ENCODE data around the gene LNX1.
"Not testable (repeated sequence)": the region's sequence is repeated elsewhere in the genome, so short reads cannot be mapped to it uniquely, and the experiment has no call there.

LNX1 gene

GRCh38 chr4:53490965-53491622 is 100.2 kb downstream of the LNX1 start:
- DNase-seq, result no peak

GRCh38 chr4:53490161-53490956 is 100.9 kb downstream of the LNX1 start:
- DNase-seq, result no peak

DNA sequence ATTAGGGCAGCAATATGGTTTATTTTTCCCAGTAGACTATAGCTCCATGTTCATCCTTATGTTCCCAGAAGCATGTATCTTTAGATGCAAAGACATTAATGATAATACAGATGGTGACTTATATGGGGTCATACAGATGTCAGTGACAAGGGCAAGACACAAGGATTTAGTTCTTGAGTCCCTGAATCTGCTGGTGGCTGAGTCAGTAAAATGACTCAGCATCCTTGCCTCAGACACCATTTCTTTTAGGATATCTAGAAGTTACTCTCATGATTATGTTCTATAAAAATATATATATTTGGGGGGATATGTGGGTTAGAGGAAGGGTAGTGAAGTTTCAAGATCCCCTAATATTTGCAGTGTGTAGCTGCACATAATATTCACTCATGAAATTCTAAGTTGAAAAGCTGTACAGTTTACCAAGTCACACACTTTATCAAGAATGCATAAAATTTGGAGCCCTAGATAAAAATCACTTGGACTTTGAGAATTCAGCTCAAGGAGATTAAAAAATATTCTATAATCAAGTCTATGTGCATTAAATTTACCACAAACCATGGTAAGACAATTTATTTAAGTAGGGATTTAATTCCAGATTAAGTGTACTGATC is 101.9 kb downstream of the LNX1 start:
- no peak for DNase-seq

DNA sequence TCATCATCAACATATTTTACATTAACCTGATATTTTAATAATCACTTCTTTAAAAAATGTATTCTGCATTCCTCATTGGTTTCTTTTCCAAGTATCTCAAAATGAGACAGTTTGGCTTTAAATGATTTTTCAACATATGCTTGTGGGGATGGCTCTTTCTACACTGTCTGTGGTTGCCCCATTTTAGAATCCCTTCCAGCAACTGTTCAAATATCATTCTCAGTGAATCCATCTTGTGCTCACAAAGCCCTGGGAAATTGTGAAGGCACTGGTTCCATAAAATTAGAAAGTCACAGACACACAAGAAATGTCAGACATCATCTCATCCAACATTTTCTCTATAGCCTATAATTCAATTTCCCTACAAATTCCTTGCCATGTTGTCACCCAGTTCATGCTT is 103.5 kb downstream of the LNX1 start:
- DNase-seq, result no peak

GRCh38 chr4:53485658-53486040 is 105.6 kb downstream of the LNX1 start:
- no peak for DNase-seq

DNA sequence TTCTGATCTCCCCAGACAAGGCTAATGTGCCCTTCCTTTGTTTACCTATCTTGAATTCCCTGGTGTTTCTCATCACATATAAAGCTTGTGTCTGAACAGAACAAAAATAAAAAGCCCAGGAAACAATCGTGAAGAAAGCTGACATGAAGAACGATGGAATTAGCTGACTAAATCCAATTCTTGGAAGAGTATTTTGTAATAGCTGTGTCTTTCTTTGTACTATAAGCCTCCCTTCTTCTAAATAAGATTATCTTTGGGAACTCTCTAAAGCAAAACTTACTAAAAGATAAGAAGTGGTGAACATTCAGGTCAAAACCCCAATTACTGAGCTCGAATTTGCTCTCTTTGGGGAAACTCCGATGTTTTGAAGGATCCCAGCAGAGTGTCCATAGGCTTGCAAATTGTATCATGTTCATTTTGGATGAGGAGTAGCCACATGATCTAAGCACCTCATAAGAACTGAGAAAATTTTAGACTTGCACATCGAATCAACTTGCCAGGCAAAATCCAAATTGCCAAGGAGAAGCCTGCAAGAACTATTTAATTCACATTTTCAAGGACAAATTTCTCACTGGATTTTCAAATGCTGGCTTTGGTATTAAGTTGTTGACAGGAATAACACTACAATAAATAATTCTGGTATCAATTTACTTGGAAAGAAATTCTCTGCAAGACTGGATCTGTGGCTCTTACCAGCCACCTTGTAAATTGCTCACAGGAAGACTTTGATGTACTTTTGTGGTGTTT is 106.2 kb downstream of the LNX1 start:
- no peak for DNase-seq

DNA sequence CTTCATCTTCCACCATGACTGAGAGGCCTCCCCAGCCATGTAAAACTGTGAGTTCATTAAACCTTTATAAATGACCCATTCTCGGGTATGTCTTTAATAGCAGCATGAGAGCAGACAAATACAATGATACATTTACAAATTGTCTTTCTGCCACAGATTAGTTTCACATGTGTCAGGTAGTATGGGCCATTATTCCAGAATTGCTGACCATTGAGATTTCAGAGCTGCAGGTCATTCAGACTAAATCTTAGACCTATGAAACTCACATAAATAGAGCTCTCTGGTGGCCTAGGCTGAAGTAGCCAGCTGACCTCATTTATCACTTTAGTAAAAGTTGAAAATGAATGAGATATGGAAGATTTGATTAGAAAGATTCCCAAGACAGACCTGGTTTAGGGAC is 108.0 kb downstream of the LNX1 start:
- no peak for DNase-seq

- DNase-seq, result no peak
Observed at GRCh38 chr4:53481586-53481985, 109.7 kb downstream of the LNX1 start.

- DNase-seq, result no peak
Observed at GRCh38 chr4:53480909-53481308, 110.4 kb downstream of the LNX1 start.

GRCh38 chr4:53479736-53480525 is 111.4 kb downstream of the LNX1 start:
- no peak for DNase-seq

GRCh38 chr4:53478671-53479456 is 112.4 kb downstream of the LNX1 start:
- DNase-seq, result no peak

DNA sequence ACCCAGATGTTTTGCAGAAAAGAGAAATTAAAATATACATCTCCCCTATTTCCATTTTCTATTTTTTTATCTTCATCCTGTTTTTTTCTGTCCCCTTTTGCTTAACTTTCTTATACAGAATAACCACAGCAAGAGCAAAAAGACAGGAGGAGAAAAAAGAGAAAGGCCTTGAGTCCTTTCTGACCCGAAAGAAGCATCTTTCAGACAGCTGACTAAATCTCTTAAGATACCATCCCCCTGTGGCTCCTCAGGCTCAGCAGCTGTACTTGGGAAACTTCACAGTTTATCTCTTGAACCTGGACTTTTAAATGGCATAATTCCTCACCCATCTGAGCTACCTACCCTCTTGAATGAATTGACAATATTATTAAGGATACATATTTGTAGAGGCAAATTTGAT is 113.7 kb downstream of the LNX1 start:
- no peak for DNase-seq

DNA sequence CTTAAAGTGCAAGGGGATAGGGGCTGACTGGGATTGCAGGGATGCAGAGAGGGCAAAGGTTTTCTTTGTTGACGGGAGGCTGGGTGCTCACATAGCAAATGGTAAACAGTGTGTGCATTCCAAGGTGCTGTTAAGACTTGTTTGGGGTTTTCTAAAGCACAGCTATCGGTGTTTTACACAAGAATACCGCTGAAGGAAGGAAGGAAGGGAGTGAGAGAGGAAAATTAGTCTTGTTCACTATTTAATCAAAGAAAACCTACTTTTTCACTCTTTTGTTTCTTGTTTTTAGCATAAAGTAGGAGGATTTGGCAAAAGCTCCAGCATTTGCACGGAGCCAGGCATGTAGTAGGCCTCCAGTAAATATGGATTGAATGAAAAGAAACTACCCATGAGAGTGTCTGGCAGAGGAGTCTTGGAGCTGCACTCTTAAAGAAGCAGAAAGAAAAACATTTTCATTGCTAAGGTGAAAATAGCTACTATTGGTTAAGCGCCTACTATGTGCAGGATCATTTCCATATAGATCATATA is 114.2 kb downstream of the LNX1 start:
- no peak for DNase-seq

- no peak for DNase-seq
Observed at GRCh38 chr4:53476232-53477037, 114.9 kb downstream of the LNX1 start.

GRCh38 chr4:53466576-53466975 is 124.7 kb downstream of the LNX1 start:
- DNase-seq, result not testable (repeated sequence)

GRCh38 chr4:53465891-53466290 is 125.4 kb downstream of the LNX1 start:
- no peak for DNase-seq

GRCh38 chr4:53465281-53465680 is 126.0 kb downstream of the LNX1 start:
- DNase-seq, result no peak

DNA sequence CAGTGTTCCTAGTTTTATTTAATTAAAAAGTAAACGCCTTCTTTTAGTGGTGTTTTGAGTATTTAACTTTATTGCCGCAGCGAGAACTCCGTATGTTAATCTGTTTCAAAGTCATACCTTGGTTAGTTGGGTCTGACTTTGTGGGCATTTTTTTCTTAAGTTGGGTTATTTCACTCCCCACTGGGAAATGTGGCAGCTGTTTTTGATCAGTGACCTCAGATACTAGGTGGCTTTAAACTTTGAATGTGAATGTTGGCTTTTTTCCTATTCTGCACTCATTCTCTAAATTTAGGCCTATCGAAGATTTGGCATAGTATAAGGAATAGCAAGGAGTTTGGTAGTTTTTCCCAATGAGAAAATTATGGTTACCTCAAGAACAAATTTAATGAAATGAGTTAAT is 127.9 kb downstream of the LNX1 start:
- DNase-seq, result no peak

DNA sequence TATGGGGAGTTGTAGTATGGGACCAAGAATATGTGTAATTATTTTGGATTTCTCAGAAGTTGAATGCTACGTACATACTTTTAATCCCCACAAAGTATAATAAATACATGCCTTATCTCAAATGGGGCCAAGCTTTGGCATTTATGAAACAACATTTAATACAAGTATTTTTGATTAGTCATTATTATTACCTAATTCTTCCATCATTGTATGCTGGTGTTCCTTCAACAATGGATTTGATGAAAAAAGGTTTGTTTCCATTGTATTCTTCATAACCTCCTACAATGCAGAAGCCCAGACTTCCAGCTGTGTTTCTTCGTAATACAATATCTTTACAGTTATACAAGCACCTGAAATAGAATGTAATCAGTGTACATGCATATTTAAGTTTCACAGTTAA is 130.0 kb downstream of the LNX1 start:
- DNase-seq, result no peak

DNA sequence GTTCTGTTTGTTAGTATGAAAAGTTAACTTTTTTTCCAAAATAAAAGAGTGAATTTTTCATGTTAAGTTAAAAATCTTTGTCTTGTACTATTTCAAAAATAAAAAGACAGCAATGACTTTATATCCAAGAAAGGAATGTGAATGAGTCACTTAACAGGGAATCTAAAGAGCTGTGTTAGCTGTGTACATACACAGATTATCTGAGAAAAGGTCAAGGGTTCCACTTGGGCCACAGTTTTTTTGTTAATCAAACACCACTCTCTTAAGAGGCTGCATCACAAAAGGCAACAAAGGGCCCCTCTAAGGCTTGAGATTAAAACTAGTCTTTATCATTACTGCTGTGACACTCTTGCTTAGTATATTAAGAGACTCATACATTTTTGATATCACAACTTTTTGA is 131.7 kb downstream of the LNX1 start:
- DNase-seq, result no peak

- no peak for DNase-seq
Observed at GRCh38 chr4:53456178-53456577, 135.1 kb downstream of the LNX1 start.

Measured in activated CD4-positive, alpha-beta T cell treated with anti-CD3 and anti-CD28 coated beads, Interleukin-2, amount 50 U/mL, for 48 hours (primary cell).